ENCODE measurements around the gene TTC1. TPM values are rescaled to one million over a fixed set of nuclear protein-coding genes. Genes with fewer than 3 reads are reported as not detected.

The TTC1 gene
- polyA plus RNA-seq, 1 of the 3 experiments (the other 2 are of a cell fraction): 37.0 TPM

DNA sequence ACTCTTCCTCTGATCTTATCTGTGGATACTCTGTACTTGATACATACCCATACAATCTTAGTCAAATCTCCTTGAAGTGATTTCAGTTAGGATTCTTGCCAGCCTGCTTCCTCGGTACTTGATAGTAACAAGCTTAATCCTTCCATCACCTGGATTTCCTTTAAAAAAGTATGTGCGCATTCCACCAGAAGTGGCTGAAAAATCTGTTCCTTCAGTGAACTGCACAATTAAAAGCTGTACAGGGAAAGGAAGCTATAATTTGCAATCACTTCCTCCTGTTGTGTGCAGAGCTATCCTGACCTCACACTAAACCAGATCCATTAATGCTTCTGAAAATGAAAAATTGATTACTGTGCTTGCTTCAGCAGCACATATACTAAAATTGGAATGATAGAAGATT, 63.0 kb downstream of the TTC1 start:
- no peak overlapping the region for H3K4me3 ChIP-seq (ENCODE audit: low read depth in 2 of 2, low read length in 1 of 2)
- peak overlapping the region in 1 of 2 experiments; percentile 31; a peak in 1 of 4 replicates for H3K27ac ChIP-seq (ENCODE audit: low read depth in 2 of 2, low read length in 1 of 2)
- H3K27me3 ChIP-seq (ENCODE audit: insufficient read depth): no peaks in the 10 kb centered on the region
- H2AFZ ChIP-seq (ENCODE audit: low read depth): no peak overlapping the region
- H3K9ac ChIP-seq: no peak overlapping the region
- WGBS (ENCODE audit: low lambda C conversion rate): 88% methylated on average over 2 of the region's 2 CpGs
- no peaks in the 10 kb centered on the region for H4K20me1 ChIP-seq (ENCODE audit: insufficient read depth)
- H3K79me2 ChIP-seq (ENCODE audit: insufficient read depth): no peaks in the 10 kb centered on the region
- no peak for TF ChIP-seq YY1 (IDR thresholded peaks at IDR 0.05; ENCODE audit: low read depth)
- TF ChIP-seq, protein P1, sequence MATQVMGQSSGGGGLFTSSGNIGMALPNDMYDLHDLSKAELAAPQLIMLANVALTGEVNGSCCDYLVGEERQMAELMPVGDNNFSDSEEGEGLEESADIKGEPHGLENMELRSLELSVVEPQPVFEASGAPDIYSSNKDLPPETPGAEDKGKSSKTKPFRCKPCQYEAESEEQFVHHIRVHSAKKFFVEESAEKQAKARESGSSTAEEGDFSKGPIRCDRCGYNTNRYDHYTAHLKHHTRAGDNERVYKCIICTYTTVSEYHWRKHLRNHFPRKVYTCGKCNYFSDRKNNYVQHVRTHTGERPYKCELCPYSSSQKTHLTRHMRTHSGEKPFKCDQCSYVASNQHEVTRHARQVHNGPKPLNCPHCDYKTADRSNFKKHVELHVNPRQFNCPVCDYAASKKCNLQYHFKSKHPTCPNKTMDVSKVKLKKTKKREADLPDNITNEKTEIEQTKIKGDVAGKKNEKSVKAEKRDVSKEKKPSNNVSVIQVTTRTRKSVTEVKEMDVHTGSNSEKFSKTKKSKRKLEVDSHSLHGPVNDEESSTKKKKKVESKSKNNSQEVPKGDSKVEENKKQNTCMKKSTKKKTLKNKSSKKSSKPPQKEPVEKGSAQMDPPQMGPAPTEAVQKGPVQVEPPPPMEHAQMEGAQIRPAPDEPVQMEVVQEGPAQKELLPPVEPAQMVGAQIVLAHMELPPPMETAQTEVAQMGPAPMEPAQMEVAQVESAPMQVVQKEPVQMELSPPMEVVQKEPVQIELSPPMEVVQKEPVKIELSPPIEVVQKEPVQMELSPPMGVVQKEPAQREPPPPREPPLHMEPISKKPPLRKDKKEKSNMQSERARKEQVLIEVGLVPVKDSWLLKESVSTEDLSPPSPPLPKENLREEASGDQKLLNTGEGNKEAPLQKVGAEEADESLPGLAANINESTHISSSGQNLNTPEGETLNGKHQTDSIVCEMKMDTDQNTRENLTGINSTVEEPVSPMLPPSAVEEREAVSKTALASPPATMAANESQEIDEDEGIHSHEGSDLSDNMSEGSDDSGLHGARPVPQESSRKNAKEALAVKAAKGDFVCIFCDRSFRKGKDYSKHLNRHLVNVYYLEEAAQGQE (IDR thresholded peaks at IDR 0.05; ENCODE audit: low read depth, low read length): no peak
- no peak for TF ChIP-seq FOSL2 (IDR thresholded peaks at IDR 0.05; ENCODE audit: borderline replicate concordance, low read depth)
- TF ChIP-seq, protein P2, sequence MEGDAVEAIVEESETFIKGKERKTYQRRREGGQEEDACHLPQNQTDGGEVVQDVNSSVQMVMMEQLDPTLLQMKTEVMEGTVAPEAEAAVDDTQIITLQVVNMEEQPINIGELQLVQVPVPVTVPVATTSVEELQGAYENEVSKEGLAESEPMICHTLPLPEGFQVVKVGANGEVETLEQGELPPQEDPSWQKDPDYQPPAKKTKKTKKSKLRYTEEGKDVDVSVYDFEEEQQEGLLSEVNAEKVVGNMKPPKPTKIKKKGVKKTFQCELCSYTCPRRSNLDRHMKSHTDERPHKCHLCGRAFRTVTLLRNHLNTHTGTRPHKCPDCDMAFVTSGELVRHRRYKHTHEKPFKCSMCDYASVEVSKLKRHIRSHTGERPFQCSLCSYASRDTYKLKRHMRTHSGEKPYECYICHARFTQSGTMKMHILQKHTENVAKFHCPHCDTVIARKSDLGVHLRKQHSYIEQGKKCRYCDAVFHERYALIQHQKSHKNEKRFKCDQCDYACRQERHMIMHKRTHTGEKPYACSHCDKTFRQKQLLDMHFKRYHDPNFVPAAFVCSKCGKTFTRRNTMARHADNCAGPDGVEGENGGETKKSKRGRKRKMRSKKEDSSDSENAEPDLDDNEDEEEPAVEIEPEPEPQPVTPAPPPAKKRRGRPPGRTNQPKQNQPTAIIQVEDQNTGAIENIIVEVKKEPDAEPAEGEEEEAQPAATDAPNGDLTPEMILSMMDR (IDR thresholded peaks at IDR 0.05): no peak
- no peak for TF ChIP-seq FOXM1 (IDR thresholded peaks at IDR 0.05; ENCODE audit: low read depth)
- TF ChIP-seq RXRA (IDR thresholded peaks at IDR 0.05; ENCODE audit: borderline replicate concordance, low read depth): no peak
- no peak for TF ChIP-seq NRF1 (IDR thresholded peaks at IDR 0.05; ENCODE audit: low read depth, low read length)
- TF ChIP-seq, protein P3, sequence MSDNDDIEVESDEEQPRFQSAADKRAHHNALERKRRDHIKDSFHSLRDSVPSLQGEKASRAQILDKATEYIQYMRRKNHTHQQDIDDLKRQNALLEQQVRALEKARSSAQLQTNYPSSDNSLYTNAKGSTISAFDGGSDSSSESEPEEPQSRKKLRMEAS (IDR thresholded peaks at IDR 0.05; ENCODE audit: low read depth): no peak
- TF ChIP-seq TEAD4 (IDR thresholded peaks at IDR 0.05; ENCODE audit: borderline replicate concordance, insufficient read depth): no peak
- TF ChIP-seq EP300 (IDR thresholded peaks at IDR 0.05; ENCODE audit: borderline replicate concordance in 1 of 2, low read depth in 1 of 2, low read length in 1 of 2): no peak
- no peak for TF ChIP-seq TAF1 (IDR thresholded peaks at IDR 0.05; ENCODE audit: borderline replicate concordance, low read depth, low read length)
- no peak for TF ChIP-seq SIN3A (IDR thresholded peaks at IDR 0.05; ENCODE audit: borderline replicate concordance, low read depth, low read length)
- TF ChIP-seq, protein P4, sequence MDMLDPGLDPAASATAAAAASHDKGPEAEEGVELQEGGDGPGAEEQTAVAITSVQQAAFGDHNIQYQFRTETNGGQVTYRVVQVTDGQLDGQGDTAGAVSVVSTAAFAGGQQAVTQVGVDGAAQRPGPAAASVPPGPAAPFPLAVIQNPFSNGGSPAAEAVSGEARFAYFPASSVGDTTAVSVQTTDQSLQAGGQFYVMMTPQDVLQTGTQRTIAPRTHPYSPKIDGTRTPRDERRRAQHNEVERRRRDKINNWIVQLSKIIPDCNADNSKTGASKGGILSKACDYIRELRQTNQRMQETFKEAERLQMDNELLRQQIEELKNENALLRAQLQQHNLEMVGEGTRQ (IDR thresholded peaks at IDR 0.05; ENCODE audit: borderline replicate concordance, low read depth, low read length): no peak
- no peak for TF ChIP-seq RAD21 (IDR thresholded peaks at IDR 0.05; ENCODE audit: low read length)
- peaks cover 4 to 25% of the 10 kb centered on the region in 2 experiments for H3K36me3 ChIP-seq (replicated peaks in 1 of 2; ENCODE audit: control insufficient read depth in 1 of 2, insufficient read depth in 2 of 2, low read length in 1 of 2)
- no peaks in the 10 kb centered on the region for H3K9me3 ChIP-seq
- CTCF ChIA-PET: interaction anchor here (0.6 to 2.9 kb wide), 6 partner anchors 9 to 319 kb away, joined by 3 to 9 read pairs (median 4); no protein-coding TSS in a partner anchor
- H3K9me2 ChIP-seq: no peaks in the 10 kb centered on the region
- POLR2A ChIA-PET: no interaction called here
- H3K4me2 ChIP-seq: no peak overlapping the region
- peaks cover 7% of the 10 kb centered on the region for H3F3A ChIP-seq (replicated peaks; ENCODE audit: insufficient read depth)
- peaks cover 0 to 3% of the 10 kb centered on the region in 2 experiments; a peak in 1 of 4 replicates for H3K4me1 ChIP-seq (ENCODE audit: control insufficient read depth in 1 of 2, insufficient read depth in 2 of 2, low read depth in 1 of 2, low read length in 1 of 2)
- no peak for DNase-seq

All from SK-N-SH (cell line).